GM10248 (cell line): Measurements from ENCODE around the gene INO80B.
"Not testable (repeated sequence)": the region's sequence is repeated elsewhere in the genome, so short reads cannot be mapped to it uniquely, and the experiment has no call there.

Experiments
- CTCF ChIA-PET: fragments of 300-600 bp; sonication (Branson Sonifier 250); formaldehyde crosslinking; extraction: SDS; loops from one replicate; lab custom pipeline; 2021; ENCODE audit warnings: antibody characterized with exemption; lab: Yijun Ruan, JAX
- POLR2A ChIA-PET: fragments of 350-650 bp; sonication (Branson Sonifier 250); formaldehyde crosslinking; extraction: SDS; loops from one replicate; lab custom pipeline; 2020; ENCODE audit warnings: antibody characterized with exemption; lab: Yijun Ruan, JAX
- DNase-seq: peaks from one replicate; pipeline ENCODE4 v3.0.0; 2012; ENCODE audit errors: extremely low spot score
- TF ChIP-seq, protein P1 (sequence below): IDR thresholded peaks from 2 replicates; pipeline ENCODE4 v1.5.1; 2012; ENCODE audit warnings: mild to moderate bottlenecking, low read depth; ENCODE audit errors: extremely low read depth, missing control alignments, control extremely low read depth

Gene INO80B

DNA sequence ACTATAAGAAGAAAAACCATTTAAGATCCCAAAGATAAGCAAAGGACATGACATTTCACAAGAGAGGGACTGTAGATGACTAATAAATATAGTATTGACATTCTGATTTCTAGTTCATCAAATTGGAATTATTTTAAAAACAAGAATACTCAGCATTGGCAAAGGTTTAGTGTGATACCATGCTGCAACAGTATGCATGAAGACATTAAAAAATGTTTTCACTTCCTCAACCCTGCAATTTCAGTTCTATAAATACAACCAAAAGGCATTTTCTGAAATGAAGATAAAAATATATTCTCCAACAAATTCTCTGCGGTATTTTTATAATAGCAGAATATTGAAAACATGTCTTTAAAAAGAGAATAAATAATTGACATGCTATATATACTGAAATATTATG is 35.5 kb upstream of the INO80B start:
- ChIA-PET CTCF (interaction anchor here (0.9 to 1.5 kb wide), 5 partner anchors 13 to 168 kb away, joined by 3 to 4 read pairs (median 3); no protein-coding TSS in a partner anchor), POLR2A (interaction anchor here (1.5 kb wide), 1 partner anchor 39 kb away, joined by 3 read pairs; the partner anchor contains the start of gene WBP1)
- TF ChIP-seq, protein P1, sequence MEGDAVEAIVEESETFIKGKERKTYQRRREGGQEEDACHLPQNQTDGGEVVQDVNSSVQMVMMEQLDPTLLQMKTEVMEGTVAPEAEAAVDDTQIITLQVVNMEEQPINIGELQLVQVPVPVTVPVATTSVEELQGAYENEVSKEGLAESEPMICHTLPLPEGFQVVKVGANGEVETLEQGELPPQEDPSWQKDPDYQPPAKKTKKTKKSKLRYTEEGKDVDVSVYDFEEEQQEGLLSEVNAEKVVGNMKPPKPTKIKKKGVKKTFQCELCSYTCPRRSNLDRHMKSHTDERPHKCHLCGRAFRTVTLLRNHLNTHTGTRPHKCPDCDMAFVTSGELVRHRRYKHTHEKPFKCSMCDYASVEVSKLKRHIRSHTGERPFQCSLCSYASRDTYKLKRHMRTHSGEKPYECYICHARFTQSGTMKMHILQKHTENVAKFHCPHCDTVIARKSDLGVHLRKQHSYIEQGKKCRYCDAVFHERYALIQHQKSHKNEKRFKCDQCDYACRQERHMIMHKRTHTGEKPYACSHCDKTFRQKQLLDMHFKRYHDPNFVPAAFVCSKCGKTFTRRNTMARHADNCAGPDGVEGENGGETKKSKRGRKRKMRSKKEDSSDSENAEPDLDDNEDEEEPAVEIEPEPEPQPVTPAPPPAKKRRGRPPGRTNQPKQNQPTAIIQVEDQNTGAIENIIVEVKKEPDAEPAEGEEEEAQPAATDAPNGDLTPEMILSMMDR, result no peak
- no peak for DNase-seq

DNA sequence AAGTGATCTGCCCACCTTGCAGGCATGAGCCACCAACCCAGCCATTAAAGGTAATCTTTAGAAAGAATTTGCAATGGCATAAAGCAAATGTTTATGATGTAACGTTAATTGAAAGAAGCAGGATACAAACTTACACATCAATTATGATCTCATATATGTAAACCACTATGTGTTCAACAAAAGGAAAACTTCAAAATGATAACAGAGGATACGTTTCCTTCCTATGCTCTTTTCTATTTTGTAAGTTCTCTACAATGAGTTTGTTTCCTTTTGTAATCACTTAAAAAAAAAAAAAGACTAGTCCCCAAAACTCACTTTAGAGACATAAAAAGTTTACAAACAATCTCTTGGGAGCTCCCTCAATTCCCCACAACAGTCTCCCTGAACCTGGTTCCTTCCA is 34.9 kb upstream of the INO80B start:
- CTCF ChIA-PET, result interaction anchor here (1.3 to 2.1 kb wide), 4 partner anchors 19 to 168 kb away, joined by 4 to 9 read pairs (median 4); no protein-coding TSS in a partner anchor
- POLR2A ChIA-PET, result no interaction called here
- DNase-seq, result no peak
- TF ChIP-seq, protein P1, result no peak

- DNase-seq, result not testable (repeated sequence)
- POLR2A ChIA-PET, result interaction anchor here (0.6 kb wide), 1 partner anchor 45 kb away, joined by 3 read pairs; the partner anchor contains the start of gene MOGS
- CTCF ChIA-PET, result interaction anchor here (0.9 to 2.1 kb wide), 6 partner anchors 11 to 171 kb away, joined by 3 to 9 read pairs (median 4); no protein-coding TSS in a partner anchor
These were observed 34.3 kb upstream of the INO80B start for GRCh38 chr2:74420443-74421103.

DNA sequence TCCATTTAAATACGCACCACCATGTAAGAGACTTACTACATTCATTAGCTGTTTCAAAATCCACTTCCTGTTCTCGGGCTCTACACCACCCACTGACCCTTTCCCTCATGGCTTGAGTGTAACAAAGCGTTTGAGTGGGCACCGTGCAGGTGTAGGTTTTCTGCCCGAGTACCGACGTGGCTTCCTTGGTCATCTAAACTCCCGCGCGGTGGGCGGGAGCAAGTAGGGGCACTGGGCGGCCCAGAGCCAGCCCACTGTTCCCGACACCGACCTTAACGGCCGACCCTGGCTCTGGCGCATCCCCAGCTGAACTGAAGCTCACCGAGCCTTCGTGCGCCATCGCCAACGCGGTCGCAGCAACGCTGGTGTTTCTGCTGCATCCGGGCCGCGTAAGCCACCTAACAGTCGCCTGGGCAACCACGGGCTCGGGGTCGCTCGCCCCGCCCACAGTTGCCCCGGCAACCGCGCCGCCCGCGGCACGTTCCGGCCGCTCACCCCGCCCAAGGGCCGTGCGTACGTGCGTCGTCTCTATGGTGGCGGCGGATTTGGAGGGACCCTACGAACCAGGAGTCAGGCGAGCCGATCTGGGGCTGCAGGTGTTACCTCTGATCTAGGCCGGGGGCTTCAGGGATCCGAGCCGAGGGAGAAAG is 33.5 kb upstream of the INO80B start, which contains the start of the genes C2orf81 and WDR54:
C2orf81 (minus strand) TSS at position 399 of the 650 bp plus-strand sequence; CDS start at position 340, 59 bp downstream.
WDR54 (plus strand) TSS at position 510 of the 650 bp plus-strand sequence. CDS start 424 bp downstream, outside the sequence.
- CTCF ChIA-PET, result interaction anchor here (0.9 to 2.1 kb wide), 6 partner anchors 10 to 171 kb away, joined by 3 to 9 read pairs (median 4); no protein-coding TSS in a partner anchor
- POLR2A ChIA-PET, result interaction anchor here (0.6 kb wide), 1 partner anchor 44 kb away, joined by 3 read pairs; the partner anchor contains the start of gene MOGS
- TF ChIP-seq, protein P1, result no peak
- peak; percentile 98 for DNase-seq

DNA sequence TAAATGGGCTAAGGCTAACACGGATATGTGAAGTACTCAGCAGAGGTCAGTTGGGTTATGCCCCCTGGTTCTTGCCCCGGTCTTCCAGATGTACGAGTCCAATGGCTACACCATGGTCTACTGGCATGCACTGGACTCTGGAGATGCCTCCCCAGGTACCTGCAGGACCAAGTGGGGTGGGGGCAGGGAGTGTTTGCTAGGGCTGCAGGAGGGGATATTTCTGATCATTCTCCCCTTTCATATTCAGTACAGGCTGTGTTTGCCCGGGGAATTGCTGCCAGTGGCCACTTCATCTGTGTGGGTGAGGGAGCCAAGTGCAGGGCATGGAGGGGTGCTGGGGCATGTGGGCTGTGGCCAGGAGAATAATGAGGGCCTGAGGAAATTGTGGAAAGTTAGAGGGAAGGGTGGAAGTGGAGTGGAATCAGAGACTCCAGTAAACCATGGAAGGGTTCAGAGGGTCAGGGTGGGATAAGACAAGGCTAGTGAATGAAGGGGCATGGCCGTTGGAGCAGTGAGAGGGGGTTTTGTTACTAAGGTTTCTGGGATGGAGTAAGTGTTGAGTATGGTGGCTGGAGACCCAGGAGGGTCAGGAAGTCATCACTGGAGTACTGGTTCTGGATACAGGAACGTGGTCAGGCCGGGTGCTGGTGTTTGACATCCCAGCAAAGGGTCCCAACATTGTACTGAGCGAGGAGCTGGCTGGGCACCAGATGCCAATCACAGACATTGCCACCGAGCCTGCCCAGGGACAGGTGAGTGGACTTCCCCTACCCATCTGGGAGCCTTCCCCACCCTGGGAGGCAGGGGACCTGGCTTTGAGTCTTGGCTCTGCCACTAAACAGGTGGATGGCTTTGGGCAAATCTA is 31.4 kb upstream of the INO80B start:
- CTCF ChIA-PET, result interaction anchor here (0.7 to 2.9 kb wide), 3 partner anchors 17 to 32 kb away, joined by 3 to 9 read pairs (median 4); no protein-coding TSS in a partner anchor
- TF ChIP-seq, protein P1, result no peak
- DNase-seq, result no peak
- POLR2A ChIA-PET, result no interaction called here

DNA sequence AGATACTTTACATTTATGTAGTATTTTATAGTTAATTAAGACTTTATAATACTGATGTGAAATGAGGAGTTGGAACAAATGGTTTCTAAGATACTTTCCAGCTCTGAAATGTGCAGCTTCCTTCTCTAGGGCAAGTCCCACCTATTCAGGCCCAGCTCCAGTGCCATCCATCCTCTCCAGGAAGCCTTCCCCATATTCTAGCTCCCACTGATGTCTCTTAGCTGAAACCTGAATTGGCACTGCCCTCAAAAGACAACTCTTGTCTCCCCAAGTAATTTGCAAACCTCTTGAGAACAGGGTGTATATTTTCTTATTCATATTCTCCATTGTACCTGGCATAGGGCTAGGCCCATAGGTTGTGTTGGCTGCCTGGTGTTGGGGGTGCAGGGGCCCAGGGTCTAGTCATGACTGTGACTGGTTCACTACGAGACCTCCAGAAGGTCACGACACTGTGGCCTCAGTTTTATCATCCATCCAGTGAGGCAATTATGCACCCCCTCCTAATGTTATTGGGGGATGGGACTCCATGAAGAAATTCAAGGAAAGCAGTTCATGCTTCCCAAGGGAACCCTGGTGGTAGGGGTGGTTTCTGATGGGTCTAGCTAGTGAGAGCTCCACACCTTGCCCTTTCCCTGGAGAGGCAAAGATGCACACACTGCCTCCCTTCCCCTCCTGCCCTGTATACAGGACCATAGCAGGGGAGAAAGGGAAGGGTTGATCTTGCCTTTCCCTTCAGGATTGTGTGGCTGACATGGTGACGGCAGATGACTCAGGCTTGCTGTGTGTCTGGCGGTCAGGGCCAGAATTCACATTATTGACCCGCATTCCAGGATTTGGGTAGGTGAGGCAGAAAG is 30.5 kb upstream of the INO80B start:
- TF ChIP-seq, protein P1, result no peak
- ChIA-PET CTCF (interaction anchor here (0.7 to 2.9 kb wide), 3 partner anchors 16 to 33 kb away, joined by 3 to 9 read pairs (median 3); partner anchors contain the start of gene INO80B), POLR2A (no interaction called here)
- DNase-seq, result no peak
